GM12875 (cell line): ENCODE results near the gene RPN2.
A peak's percentile ranks its signal among the peaks of the same experiment; 100 is the strongest.
"Not testable (repeated sequence)": the region's sequence is repeated elsewhere in the genome, so short reads cannot be mapped to it uniquely, and the experiment has no call there.

Source experiments
- H3K4me3 ChIP-seq: one replicate; pipeline ENCODE4 v1.5.1; 2011; ENCODE audit warnings: low read depth, low read length, control low read depth
- CTCF ChIP-seq: IDR thresholded peaks from 2 replicates; pipeline ENCODE4 v1.5.1; 2011; ENCODE audit warnings: low read depth, mild to moderate bottlenecking, control low read depth, inconsistent platforms, low read length, moderate library complexity, borderline replicate concordance; ENCODE audit not compliant: insufficient read depth

RPN2 gene

GRCh38 chr20:37178839-37179682, at the start of gene RPN2, which contains the start of gene MROH8:
RPN2 (plus strand) TSS chr20:37179330; CDS start chr20:37179357, 27 bp downstream.
MROH8 (minus strand) TSS chr20:37179548.
- TF ChIP-seq CTCF = no peak
- peak within 1 kb of the TSS; percentile 77 for H3K4me3 ChIP-seq

- no peak for TF ChIP-seq CTCF
- no peak overlapping the region for H3K4me3 ChIP-seq
These were observed 47.6 kb upstream of the RPN2 start for GRCh38 chr20:37131486-37131885.

GRCh38 chr20:37133952-37134351, 45.2 kb upstream of the RPN2 start:
- H3K4me3 ChIP-seq = no peak overlapping the region
- TF ChIP-seq CTCF = no peak

GRCh38 chr20:37137547-37137946, 41.6 kb upstream of the RPN2 start:
- no peak overlapping the region for H3K4me3 ChIP-seq
- TF ChIP-seq CTCF = no peak

- H3K4me3 ChIP-seq = no peak overlapping the region
- no peak for TF ChIP-seq CTCF
These were observed 36.4 kb upstream of the RPN2 start for GRCh38 chr20:37142708-37143107.

- H3K4me3 ChIP-seq = no peak overlapping the region
- no peak for TF ChIP-seq CTCF
These were observed 34.2 kb upstream of the RPN2 start for GRCh38 chr20:37144856-37145404.

GRCh38 chr20:37147250-37147649, 31.9 kb upstream of the RPN2 start:
- no peak overlapping the region for H3K4me3 ChIP-seq
- TF ChIP-seq CTCF = no peak

- H3K4me3 ChIP-seq = not testable (repeated sequence)
These were observed 28.3 kb upstream of the RPN2 start for GRCh38 chr20:37150864-37151263.
